Measurements from ENCODE around the gene DSC2.

DSC2 gene

DNA sequence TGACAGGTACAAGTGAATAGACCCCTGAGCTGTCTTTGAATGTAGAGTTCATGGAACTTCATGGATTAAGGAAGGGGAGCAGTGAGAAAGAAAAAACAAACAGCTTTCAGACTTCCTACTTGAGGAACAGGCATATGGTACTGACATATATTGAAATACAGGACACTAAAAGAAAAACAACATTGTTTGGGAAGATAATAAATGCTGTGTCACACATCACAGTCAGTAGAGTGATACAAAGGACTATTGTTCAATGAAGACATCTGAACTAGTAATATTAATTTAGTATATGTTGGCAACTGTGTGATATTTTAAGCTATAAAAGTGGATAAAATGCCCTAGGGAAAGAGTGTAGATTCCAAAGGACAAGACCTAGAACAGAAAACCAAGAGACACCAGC lies 3.3 kb downstream of the DSC2 start:
- DNase-seq (ENCODE audit: low spot score) = no peak

DNA sequence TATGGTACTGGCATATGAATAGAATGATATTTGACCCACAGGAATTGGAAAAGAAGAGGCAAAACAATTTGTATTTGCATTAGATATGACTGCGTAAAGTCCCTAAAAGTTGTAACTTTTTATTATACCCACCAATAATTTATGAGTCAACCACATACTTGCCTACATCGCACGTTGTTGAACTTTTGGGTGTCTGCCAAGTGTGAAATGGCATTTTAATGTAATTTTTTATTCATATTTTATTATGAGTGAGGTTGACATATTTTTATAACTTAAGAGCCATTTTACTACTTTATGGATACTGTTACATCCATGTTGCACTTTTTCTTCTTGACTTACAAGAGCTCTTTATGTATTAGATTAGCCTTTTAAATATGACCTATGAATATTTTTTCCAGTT lies 4.6 kb downstream of the DSC2 start:
- DNase-seq (ENCODE audit: low spot score) = no peak

DNA sequence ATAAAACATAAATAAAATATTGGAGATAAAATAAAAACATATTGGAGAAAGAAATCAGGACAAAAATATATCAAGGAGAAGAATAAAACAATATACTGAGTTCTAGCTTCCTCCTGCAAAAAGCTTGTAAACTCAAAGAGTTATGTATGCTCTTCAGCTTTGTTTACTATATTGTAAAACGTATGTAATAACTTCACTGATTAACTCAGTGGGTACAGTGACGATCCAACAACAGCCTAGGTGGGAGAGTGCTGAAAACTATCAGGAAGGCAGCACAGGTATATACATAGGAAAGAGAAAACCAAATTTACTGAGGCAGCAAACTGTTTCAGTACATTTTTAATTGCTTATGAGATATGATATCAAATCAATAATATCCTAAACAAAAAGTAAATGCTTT lies 8.3 kb downstream of the DSC2 start:
- no peak for DNase-seq (ENCODE audit: low spot score)

DNA sequence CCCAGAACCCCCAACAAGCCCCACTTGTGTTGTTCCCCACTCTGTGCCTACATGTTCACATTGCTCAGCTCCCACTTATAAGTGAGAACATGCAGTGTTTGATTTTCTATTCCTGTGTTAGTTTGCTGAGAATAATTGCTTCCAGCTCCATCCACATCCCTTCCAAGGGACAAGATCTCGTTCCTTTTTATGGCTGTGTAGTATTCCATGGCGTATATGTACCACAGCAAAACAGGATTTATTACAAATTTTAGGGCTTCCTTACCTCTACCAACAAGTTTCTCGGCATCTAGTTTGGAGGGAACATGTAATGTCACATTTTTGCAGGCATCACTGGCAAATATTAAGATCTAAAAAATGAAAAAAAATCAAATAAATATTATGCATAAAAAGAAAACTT lies 8.9 kb downstream of the DSC2 start:
- DNase-seq (ENCODE audit: low spot score) = no peak

DNA sequence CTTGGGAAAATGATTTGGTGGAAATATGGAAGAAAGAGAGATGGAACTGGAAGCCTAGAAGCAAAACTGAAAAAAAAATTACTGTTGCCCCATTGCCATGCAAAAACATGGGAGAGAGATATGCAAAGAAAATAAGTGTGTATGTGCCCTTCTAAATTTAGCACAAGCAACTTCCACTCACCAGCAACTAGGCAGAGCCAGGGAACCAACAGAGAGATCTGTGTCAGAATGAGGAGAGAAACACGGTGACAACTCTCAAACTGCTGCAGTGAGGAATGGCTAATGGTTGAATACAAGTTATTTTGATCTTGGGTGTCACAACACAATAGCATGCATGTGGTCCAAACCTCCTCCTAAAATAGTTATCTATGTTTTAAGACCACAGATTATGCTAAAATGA lies 10.9 kb downstream of the DSC2 start:
- no peak for DNase-seq (ENCODE audit: low spot score)

DNA sequence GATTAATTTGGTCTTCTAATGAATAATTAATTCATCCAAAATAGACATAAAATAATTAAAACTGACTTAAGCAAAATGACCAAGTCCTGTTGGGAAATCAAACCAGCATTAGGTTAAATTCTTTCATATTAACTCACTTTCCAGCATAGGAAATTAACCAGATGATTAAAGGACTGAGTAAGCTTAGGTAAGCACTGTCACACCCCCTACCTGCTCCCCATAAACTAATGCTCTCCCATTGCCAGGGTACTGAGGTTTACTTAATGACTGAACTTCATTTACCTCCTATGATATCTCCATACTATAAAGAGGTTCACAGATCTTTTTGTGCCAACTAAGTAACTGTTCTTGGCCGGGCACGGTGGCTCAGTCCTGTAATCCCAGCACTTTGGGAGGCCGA lies 13.7 kb downstream of the DSC2 start:
- DNase-seq (ENCODE audit: low spot score) = no peak

DNA sequence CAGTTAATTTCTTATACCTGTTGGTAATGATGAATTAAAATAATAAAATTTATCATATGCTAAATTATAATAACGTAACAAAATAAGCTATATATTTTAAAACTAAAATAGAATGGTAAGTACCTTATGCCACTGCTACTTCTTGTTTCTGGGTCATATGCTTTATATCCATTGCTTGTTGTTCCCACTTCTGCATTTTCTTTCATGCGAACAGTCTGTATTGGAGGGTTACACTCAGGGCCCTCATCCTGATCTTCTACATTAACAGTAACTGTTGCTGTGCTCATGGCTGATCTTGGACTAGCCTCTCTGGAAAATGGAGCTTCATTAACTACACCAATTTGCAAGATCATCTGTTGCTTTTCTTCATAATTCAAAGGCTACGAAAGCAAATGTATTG lies 22.2 kb downstream of the DSC2 start:
- DNase-seq (ENCODE audit: low spot score) = no peak

DNA sequence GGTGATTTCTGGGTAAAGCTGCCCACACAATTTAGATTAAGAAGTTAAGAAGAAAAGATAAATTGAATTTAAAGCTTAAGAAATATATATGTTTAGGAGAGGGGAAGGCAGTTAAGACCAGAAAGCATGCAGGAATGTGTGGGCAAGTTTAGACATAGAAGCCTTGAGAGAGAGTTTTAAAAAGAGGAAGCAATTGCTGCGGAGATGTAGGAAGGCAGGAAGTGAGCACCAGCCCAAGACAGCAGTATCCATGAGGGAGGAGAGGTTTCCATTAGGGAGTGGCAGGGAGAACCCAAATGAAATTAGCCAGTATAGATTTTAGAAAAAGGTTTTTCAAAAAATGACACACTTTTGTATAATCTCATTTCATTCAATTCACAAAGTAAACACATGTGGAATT lies 24.3 kb downstream of the DSC2 start:
- no peak for DNase-seq (ENCODE audit: low spot score)

DNA sequence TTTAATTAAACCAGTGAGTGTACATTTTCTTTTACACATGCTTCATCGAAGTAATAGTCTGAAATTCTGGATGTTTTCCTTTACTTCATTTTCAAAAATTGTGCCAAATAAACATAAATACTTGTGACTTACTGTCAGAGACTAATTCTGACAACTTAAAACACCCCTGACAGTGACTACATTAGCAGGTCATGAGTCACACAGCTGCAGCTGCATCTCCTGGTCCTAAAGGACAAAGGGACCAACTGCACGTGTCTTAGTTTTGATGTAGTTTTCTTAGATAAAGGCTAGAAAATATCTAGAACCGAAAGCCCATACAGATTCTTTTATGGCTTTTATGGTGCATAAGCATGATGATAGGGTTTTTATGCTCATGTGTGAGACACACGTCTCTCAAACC lies 30.0 kb downstream of the DSC2 start:
- no peak for DNase-seq (ENCODE audit: low spot score)

DNA sequence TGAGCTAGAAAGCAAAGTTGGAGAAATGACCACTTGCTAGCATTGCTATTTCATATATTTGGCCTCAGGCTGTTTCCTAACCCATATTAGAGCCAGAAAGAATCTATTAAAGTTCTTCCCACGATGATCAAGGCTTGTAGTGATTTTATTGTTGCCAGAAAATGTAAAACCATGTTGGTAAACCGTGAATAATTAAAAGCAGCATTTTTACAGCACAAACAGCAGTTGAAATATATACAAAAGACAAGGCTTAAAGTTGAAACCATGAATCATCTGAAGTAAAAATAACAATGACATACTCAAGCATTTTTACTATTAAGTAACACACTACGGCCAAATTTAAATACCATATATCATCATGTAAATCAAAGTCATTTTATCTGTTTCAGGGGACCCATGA lies 32.0 kb downstream of the DSC2 start:
- no peak for DNase-seq (ENCODE audit: low spot score)

DNA sequence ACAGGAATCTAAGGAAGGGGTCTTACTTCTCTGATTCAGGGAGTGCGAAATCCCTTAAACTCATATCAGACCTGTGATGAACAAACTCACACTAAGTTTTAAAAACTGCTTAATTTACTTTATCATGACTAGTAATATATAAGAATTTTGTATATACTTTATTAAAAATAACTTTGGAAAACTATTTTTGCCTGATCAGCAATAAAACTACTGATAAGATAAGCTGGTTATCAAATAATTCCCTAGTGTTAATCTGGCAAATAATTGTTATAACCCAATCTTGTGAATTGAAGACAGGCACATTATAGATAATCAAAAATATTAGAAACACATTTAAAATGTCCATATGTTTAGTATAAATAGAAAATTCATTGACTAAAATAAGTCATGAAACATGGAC lies 36.0 kb downstream of the DSC2 start:
- DNase-seq (ENCODE audit: low spot score) = no peak

DNA sequence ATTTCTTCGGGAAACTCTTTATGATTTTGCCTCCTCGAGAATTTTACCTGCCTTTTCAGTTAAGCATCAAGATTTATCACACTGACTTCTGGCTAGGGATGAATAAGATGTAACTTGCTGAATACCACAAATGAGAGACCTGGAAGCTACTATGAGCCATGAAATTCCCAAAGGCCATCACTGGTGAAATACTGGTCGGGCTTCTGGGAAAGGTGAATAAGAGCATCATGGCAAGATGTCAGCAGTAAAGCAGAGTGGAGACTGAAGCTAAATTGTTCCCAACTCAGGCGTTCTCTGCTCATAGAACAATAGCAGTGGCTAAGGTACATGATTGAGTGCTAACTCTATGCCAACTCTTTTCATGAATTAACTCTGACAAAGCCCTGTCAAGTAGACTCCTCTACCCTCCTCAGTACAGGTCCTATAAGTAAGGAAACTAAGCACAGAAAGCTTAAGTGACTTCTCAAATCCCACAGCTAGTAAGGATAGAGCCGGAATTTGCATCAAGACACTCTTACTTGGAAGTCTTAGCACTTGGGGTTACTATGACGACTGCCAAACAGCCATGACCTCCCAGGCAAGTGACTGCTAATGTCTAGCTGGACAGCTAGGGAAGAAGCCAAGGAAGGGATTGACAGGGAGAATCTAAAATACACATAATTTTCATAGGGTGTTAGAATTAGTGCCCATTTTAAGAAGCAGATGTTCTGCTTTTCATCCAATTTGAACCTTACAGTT lies 37.0 kb downstream of the DSC2 start:
- DNase-seq (ENCODE audit: low spot score) = no peak

DNA sequence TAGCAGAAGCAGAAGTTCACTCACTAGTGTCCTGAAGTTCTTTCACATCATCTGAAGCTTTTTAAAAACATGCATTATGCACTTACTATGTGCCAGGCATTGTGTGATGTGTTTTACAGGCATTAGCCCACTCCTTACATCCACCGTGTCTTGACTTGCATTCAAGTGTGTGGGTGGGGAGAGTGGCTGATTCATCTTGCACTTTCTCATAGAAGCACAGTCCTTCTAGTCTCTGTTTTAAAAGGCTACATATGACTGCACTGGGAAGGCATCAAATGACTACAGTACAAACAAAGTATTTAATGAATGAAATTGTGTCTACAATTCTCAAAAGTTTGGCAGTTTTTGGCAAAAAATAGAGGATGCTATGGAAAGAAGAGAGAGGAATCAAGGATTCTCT lies 38.1 kb downstream of the DSC2 start:
- no peak for DNase-seq (ENCODE audit: low spot score)

DNA sequence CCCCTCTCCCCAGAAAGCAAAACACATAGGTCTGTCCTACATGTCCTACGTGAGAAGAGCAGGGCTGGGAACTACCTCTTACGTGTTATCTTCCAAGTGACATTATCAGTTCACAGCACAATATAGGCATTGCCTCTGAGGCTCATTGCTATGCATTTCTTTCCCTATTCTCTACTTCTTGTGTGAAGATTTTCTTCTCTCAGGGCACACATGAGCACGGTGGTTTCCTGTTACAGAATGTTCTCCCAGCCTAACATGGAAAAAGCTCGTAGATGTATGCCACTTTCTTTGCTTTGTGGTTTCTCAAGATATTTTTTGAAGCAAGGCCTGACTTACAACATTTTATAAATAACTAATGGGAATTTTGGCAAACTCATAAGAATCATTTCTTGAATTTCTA lies 40.3 kb downstream of the DSC2 start:
- DNase-seq (ENCODE audit: low spot score) = no peak

DNA sequence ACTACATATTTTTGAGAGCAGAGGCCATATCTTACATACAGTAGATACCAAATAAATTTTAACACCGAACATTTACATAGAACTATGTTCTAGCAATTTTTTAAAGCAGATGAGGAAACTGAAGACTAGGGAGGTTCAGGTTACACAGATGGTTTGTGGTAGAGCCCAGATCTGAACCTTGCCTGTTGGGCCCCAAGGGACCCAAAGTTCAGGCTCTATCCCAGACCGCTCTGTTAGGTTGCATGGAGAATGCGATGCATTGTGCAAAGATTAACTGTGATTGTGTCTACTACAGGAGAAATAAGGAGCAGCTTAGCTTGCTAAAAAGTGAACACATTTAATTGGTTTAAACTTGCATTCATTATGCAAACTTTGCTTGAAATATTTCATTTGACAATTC lies 43.3 kb downstream of the DSC2 start:
- DNase-seq (ENCODE audit: low spot score) = no peak

DNA sequence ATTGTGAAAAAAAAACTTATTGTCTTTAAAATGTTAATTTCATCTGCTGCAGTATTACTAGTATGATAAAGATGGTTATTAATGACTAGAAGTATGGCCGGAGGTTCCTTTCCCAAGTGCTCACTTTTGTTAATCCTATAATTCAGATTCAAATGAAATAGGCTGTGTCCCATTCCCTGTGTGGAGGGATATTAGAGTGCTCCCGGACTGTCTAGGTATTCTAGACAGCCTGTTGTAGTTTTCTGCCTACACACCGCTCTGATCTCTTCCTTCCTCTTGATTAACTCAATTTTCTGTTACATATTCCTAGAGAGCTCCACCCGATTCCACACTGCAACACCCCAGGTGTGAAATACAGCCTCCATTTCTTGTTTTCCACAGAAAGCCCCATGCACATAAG lies 44.3 kb downstream of the DSC2 start:
- no peak for DNase-seq (ENCODE audit: low spot score)

DNA sequence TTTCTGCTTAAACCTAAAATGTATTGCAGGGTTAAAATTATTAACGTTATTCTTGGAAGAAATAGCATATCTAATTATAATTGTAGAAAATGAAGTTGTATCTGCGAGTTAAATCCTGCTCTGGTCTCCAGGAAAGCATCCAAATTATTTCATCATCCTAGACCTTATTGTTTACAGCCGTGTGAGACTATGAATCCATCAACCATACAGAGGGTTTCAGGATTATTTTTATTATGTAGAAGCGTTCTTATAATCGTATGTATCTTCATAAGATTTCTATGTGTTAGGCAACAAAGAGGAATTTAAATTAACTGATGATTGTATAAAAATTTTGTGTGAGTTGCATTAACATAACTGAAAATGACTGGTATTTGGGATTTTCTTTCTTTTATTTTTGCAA lies 45.2 kb downstream of the DSC2 start:
- DNase-seq (ENCODE audit: low spot score) = no peak

DNA sequence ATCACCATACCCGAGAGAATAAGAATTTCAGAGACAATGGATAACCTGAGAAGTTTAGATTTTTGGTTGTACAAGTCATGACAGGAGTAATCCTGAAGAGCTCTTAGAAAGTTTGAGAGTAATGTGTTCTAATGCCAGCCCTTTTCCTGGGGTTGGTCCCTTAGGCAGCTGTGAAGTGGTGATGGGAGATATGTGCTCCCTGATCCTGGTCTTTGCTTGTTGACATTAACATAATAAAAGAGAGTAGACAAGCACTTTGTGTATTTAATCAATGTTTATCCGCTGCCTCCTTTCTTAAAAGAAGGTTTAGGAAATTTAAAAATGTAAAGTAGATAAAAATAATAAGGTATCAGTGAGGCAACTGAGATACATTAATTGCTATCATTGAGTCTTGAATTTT lies 45.9 kb downstream of the DSC2 start:
- DNase-seq (ENCODE audit: low spot score) = no peak

DNA sequence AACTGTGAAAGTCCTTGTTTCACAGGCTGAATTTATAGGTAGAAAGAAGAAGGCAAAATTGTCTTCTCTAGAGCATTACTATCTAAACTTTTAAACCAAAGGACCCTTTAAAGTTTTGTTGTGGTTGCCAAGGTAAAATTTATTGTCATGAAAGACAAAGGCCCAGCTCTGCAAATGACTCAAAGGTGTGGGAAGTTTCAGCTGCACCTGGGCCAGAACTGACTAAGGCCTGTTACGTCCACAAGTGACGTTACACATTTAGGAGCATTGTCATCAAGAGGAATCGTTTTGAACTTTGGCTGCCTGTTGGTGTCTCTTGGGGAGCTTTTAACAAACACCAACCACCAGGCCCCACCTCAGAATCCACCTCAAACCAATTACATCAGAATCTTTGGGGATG lies 51.6 kb downstream of the DSC2 start:
- no peak for DNase-seq (ENCODE audit: low spot score)

DNA sequence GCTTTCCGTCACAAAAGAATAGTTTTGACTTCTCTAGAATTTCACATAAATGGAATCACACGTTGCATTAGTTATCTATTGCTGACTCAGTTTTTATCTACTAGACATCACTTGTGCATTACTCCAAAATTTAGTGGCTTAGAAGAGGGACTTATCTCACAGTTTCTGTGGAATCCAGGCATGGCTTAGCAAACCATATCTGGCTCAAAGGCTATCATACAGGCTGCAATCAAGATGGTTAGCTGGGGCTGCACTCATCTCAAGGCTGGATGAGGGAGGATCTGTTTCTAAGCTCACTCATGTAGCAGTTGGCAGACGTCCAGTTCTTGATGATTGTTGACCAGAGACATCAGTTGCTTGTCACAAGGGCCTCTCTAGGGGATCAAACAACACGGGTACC lies 53.0 kb downstream of the DSC2 start:
- no peak for DNase-seq (ENCODE audit: low spot score)

DNA sequence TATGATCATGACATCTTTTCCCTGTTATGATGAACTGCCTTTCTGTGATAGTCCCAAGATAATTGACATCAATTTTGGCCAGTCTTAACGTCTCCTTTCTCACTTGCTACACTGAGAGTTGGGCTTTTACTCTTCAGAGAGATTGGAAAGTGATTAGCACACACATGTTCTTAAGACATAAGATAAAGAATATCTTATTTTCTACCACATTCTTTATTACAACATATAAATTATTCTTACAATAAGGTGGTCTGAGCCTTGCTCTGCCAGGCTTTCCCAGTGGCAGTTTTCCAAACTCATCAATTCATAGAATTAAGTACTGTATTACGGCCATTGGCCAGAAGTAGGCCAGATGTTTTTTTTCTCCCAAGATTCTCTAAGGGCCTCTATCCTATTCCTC lies 54.0 kb downstream of the DSC2 start:
- DNase-seq (ENCODE audit: low spot score) = no peak

DNA sequence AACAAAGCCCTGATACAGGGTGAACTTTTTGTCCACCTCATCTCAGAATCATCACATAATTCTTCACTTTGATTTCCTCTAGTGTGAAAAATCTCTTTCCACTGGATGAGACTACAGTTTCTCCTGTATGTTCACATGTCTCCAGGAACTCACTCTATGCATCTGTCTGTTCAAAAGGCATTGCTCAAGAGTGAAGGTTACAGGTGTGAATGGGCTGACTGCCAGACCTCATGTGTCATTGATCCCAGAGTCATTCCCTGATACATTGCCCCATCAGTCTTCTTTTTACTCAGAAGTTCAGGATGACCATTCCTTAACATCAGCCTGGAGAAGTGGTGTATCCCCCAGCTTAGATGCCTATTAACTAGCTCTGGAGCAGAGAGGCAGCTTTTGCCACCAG lies 55.3 kb downstream of the DSC2 start:
- no peak for DNase-seq (ENCODE audit: low spot score)

DNA sequence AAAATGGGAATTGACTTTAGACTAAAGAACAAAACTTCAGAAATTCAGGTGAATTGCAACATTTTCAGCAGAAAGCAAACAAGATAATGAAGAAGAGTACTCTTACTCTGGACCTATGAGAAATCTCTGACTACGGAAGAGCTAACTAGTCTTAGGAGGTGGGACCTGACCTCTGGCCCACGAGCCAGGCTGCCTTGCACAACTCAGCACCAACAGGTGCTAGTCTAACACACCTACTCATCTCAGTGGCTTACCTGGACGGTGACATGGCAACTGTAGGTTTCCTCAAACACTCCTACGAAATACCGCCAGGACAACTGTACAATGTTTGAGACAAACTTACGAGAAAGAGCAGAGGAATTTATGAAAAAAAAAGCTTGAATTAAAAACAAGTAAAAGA lies 56.6 kb downstream of the DSC2 start:
- no peak for DNase-seq (ENCODE audit: low spot score)

DNA sequence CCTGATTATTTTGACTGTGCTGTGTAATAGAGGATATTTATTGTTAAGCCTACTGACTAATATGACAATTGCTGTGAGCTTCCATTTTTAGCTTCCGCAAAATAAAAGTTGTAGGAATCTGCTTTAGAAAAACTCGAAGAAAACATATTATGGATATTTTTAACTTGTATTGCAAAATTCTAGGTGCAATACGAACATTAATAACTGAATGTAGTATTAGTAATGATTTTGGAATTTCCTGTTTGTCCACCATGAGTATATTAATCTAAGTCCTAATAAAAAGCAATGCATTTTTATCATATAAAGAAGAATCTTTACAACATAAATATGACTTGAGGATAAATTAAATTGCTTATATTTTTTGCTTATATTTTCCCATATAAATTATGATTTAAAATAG lies 57.3 kb downstream of the DSC2 start:
- no peak for DNase-seq (ENCODE audit: low spot score)

DNA sequence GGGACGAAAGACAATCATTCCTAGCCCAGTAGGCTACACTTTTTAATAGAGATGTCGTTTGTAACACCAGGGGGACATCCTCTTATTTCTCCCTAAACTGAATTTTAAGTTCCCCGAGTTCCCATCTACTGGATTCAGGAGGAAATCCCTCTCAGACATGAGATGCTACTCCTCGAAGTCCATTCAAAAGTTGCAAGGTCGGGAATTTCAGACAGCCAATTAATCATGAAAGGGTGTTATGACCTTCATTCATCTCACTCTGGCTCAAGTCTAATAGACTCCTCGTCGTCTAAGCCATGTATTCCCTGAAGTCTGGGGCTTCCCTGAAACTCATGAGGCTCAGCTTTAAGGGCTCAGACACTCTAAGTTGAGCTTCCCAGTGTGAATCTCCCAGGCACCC lies 58.5 kb downstream of the DSC2 start:
- no peak for DNase-seq (ENCODE audit: low spot score)

Measured in AG20443 (cell line).